Kidney epithelial cell (primary cell): ENCODE results near the gene WBP2. TPM values are rescaled to one million over a fixed set of nuclear protein-coding genes. Genes with fewer than 3 reads are reported as not detected.
"Not testable (repeated sequence)": the region's sequence is repeated elsewhere in the genome, so short reads cannot be mapped to it uniquely, and the experiment has no call there.

Source experiments
- DNase-seq: peaks from one replicate; pipeline ENCODE4 v3.0.0-alpha.2; 2010; ENCODE audit warnings: low read depth
- H3K27me3 ChIP-seq: 2 replicates; pipeline ENCODE4 v1.6.0; 2011; ENCODE audit warnings: low read length; ENCODE audit not compliant: control insufficient read depth, insufficient read depth
- H3K36me3 ChIP-seq: 2 replicates; pipeline ENCODE4 v1.5.1; 2011; ENCODE audit warnings: low read length; ENCODE audit not compliant: control insufficient read depth, insufficient read depth
- H3K4me3 ChIP-seq: 2 replicates; pipeline ENCODE4 v1.5.1; 2011; ENCODE audit warnings: low read depth, mild to moderate bottlenecking, control low read depth, low read length
- CTCF ChIP-seq: IDR thresholded peaks from 2 replicates; pipeline ENCODE4 v1.5.1; 2011; ENCODE audit warnings: mild to moderate bottlenecking, moderate library complexity, low read length, control low read depth, inconsistent platforms; ENCODE audit not compliant: insufficient read depth, poor library complexity, severe bottlenecking
- total RNA-seq: library from RNA; depleted of rRNA; stranded (reverse); fragments of >200 nt; gene quantifications from 2 replicates; pipeline ENCODE4 v1.2.3, GENCODE V29; 2015

Gene WBP2
- total RNA-seq, 1 donor from 2014 or later = 105 TPM

DNA sequence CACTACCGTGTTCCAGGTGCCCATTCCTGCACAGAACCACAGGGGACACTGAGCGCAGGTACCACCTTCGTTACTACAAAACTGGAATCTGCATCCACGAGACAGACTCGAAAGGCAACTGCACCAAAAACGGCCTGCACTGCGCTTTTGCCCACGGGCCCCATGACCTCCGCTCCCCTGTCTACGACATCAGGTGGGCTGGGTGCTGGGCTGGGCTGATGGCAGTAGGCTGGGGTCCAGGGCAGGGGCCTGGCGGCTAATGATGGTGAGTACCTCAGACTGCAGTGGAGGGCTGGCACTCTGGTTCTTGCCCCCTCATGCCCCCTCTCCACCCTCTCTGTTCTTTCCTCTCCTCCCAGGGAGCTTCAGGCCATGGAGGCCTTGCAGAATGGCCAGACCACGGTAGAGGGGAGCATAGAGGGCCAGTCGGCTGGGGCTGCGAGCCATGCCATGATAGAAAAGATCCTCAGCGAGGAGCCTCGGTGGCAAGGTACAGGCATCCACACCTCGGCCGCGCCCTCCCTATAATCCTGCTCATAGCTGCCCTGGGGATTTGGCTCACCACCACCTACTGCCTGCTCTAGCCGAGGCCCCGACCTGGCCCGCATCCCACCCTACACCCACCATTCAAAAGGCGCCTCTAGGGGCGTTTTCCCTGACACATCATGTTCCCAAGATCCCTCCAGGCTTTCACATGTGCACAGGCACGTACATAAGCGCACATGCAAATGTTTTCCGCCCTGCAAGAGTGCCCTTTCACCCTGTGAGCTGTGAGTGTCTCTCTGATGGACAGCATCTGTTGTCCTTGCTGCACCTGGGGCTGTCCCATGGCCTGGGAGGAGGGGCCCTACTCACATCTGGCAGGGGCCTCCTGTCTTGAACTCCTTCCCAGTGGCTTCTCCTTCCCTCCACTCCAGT lies 42.8 kb downstream of the WBP2 start:
- Histone ChIP-seq H3K4me3 (no peak overlapping the region), H3K36me3 (peaks cover 6% of the 10 kb centered on the region), H3K27me3 (no peaks in the 10 kb centered on the region)
- no peak for TF ChIP-seq CTCF
- DNase-seq = no peak

- H3K4me3 ChIP-seq = no peak overlapping the region
- TF ChIP-seq CTCF = no peak
- no peaks in the 10 kb centered on the region for H3K27me3 ChIP-seq
- no peak for DNase-seq
- peaks cover 6% of the 10 kb centered on the region for H3K36me3 ChIP-seq
These were observed 44.0 kb downstream of the WBP2 start for GRCh38 chr17:75811174-75811573.

GRCh38 chr17:75810756-75811155 lies 44.4 kb downstream of the WBP2 start:
- H3K36me3 ChIP-seq, H3K4me3 ChIP-seq, DNase-seq, H3K27me3 ChIP-seq: not testable (repeated sequence)

DNA sequence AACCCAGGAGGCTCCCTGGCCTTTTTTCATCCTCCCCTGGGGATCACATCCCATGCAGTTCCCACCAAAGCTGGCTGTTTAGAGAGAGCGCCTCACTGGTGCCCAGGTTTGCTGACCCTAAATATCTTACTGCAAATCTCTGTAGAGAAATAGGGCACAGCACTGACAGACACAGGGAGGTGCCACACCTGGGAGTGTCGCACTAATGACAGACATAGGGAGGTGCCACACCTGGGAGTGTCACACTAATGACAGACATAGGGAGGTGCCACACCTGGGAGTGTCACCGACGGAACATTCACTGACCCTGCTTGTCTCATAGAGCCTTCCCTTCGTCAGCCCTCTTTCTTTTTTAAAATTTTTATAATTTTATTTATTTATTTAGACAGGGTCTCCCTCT lies 44.9 kb downstream of the WBP2 start:
- no peak overlapping the region for H3K4me3 ChIP-seq
- no peak for TF ChIP-seq CTCF
- DNase-seq = no peak

DNA sequence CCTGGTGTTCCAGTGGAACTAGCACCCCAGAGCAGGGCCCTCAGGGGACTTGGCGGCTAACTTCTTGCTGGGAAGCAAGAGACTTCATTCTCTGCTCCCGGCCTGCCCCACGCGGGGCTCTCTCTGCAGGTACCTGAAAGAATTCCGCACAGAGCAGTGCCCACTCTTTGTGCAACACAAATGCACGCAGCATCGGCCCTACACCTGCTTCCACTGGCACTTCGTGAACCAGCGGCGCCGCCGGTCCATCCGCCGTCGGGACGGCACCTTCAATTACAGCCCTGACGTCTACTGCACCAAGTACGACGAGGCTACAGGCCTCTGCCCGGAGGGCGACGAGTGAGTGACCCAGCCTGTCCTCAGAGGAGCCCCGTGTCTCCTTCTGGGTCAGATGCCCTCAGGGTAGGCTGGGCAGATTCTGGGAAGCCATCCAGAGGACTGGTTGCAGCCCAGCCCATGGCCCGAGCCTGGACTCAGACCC lies 45.5 kb downstream of the WBP2 start:
- TF ChIP-seq CTCF = no peak
- DNase-seq = no peak
- H3K36me3 ChIP-seq = peaks cover 6% of the 10 kb centered on the region
- H3K27me3 ChIP-seq = no peaks in the 10 kb centered on the region
- no peak overlapping the region for H3K4me3 ChIP-seq

More for the DNA sequence above, 44.9 kb downstream of the WBP2 start:
- Histone ChIP-seq H3K36me3 (peaks cover 6% of the 10 kb centered on the region), H3K27me3 (no peaks in the 10 kb centered on the region)

GRCh38 chr17:75808905-75809621 lies 46.1 kb downstream of the WBP2 start:
- no peak for TF ChIP-seq CTCF
- H3K4me3 ChIP-seq = no peak overlapping the region
- DNase-seq = no peak
- no peaks in the 10 kb centered on the region for H3K27me3 ChIP-seq
- H3K36me3 ChIP-seq = peaks cover 6% of the 10 kb centered on the region
